CD14-positive monocyte (primary cell): Measurements from ENCODE around the gene EPAS1. TPM values are rescaled to one million over a fixed set of nuclear protein-coding genes. Genes with fewer than 3 reads are reported as not detected.

Experiments used
- DNase-seq, 3 donors: peaks; one replicate each; pipeline ENCODE4 v3.0.0-alpha.2; 2011 to 2022
- H2AFZ ChIP-seq: 2 replicates; pipeline ENCODE4 v1.6.0; 2012; ENCODE audit warnings: mild to moderate bottlenecking, low read depth, low read length, inconsistent platforms; ENCODE audit not compliant: insufficient read depth, poor library complexity, severe bottlenecking
- H3K27ac ChIP-seq, 2 donors: 1 replicate in 1 of 2; 2 replicates in 1 of 2; pipeline ENCODE4 v1.5.1; 2012 to 2013; ENCODE audit warnings: low read length in 2 of 2, control low read depth in 1 of 2, inconsistent platforms in 1 of 2, low read depth in 1 of 2, mild to moderate bottlenecking in 1 of 2
- H3K27me3 ChIP-seq, 2 donors: one replicate each; pipeline versions ENCODE4 v1.6.0 to v1.6.1; 2011 to 2013; ENCODE audit warnings: low read length in 2 of 2; ENCODE audit not compliant: control insufficient read depth in 2 of 2, insufficient read depth in 2 of 2
- H3K36me3 ChIP-seq, 2 donors: replicated peaks in 1 of 2; 1 replicate in 1 of 2; 2 replicates in 1 of 2; pipeline versions ENCODE4 v1.5.1 to v1.6.1; 2012 to 2013; ENCODE audit warnings: low read length in 2 of 2, control low read depth in 1 of 2, inconsistent platforms in 1 of 2, mild to moderate bottlenecking in 1 of 2; ENCODE audit not compliant: insufficient read depth in 2 of 2, control insufficient read depth in 1 of 2
- H3K4me1 ChIP-seq, 2 donors: 1 replicate in 1 of 2; 2 replicates in 1 of 2; pipeline versions ENCODE4 v1.5.1 to v1.6.1; 2012 to 2013; ENCODE audit warnings: low read length in 2 of 2, control low read depth in 1 of 2, inconsistent platforms in 1 of 2, mild to moderate bottlenecking in 1 of 2, moderate library complexity in 1 of 2; ENCODE audit not compliant: insufficient read depth in 2 of 2, control insufficient read depth in 1 of 2
- H3K4me2 ChIP-seq: replicated peaks from 2 replicates; pipeline ENCODE3; 2012; ENCODE audit warnings: low read length, moderate library complexity, mild to moderate bottlenecking; ENCODE audit not compliant: poor library complexity, severe bottlenecking; ENCODE audit errors: extremely low read depth
- H3K4me3 ChIP-seq, 3 experiments: fragments of 200-600 bp in 1 of 3; sonication (generic) in 1 of 3; replicated peaks in 1 of 3; 1 replicate in 2 of 3; 2 replicates in 1 of 3; pipeline ENCODE4 v1.5.1; 2011 to 2013; ENCODE audit warnings: low read length in 3 of 3, mild to moderate bottlenecking in 3 of 3, control low read depth in 2 of 3, low read depth in 2 of 3, inconsistent platforms in 1 of 3, moderate library complexity in 1 of 3
- H3K79me2 ChIP-seq: 2 replicates; pipeline ENCODE4 v1.6.0; 2012; ENCODE audit warnings: mild to moderate bottlenecking, control low read depth, inconsistent platforms, low read length, moderate library complexity; ENCODE audit not compliant: insufficient read depth
- H3K9ac ChIP-seq: 2 replicates; pipeline ENCODE4 v1.6.0; 2017; ENCODE audit warnings: low read length, mild to moderate bottlenecking; ENCODE audit not compliant: insufficient read depth, poor library complexity, severe bottlenecking
- H3K9me3 ChIP-seq, 2 donors: replicated peaks in 1 of 2; 1 replicate in 1 of 2; 2 replicates in 1 of 2; pipeline versions ENCODE4 v1.5.1 to v1.6.1; 2012 to 2013; ENCODE audit warnings: low read length in 2 of 2, control low read depth in 1 of 2; ENCODE audit not compliant: control insufficient read depth in 1 of 2, insufficient read depth in 1 of 2
- H4K20me1 ChIP-seq: 2 replicates; pipeline ENCODE4 v1.6.0; 2012; ENCODE audit warnings: mild to moderate bottlenecking, low read length, control low read depth, moderate library complexity; ENCODE audit not compliant: insufficient read depth
- H3K27ac Mint-ChIP-seq, 7 donors: one replicate each; pipeline ENCODE4 v1.8.0; 2020; ENCODE audit warnings: mild to moderate bottlenecking in 7 of 7, mixed read lengths in 7 of 7, moderate library complexity in 6 of 7, inconsistent platforms in 2 of 7
- H3K27me3 Mint-ChIP-seq, 3 donors: one replicate each; pipeline ENCODE4 v1.8.0; 2021 to 2022; ENCODE audit warnings: low read depth in 3 of 3, mild to moderate bottlenecking in 3 of 3, mixed read lengths in 3 of 3, moderate library complexity in 3 of 3, inconsistent platforms in 1 of 3
- H3K36me3 Mint-ChIP-seq, 2 donors: one replicate each; pipeline ENCODE4 v1.8.0; 2020; ENCODE audit warnings: mixed read lengths in 2 of 2, inconsistent platforms in 1 of 2, mild to moderate bottlenecking in 1 of 2
- H3K4me1 Mint-ChIP-seq: one replicate; pipeline ENCODE4 v1.8.0; 2020; ENCODE audit warnings: mild to moderate bottlenecking, mixed read lengths
- H3K4me3 Mint-ChIP-seq, 2 donors: one replicate each; pipeline ENCODE4 v1.8.0; 2020; ENCODE audit warnings: mild to moderate bottlenecking in 2 of 2, mixed read lengths in 2 of 2, moderate library complexity in 1 of 2
- H3K9me3 Mint-ChIP-seq, 7 donors: one replicate each; pipeline ENCODE4 v1.8.0; 2020 to 2022; ENCODE audit warnings: mixed read lengths in 7 of 7, mild to moderate bottlenecking in 6 of 7, moderate library complexity in 6 of 7, inconsistent platforms in 2 of 7
- WGBS: methylation state at CpG from one replicate; pipeline ENCODE4 v1.1.5; 2013; ENCODE audit warnings: missing lambda C conversion rate; ENCODE audit not compliant: insufficient coverage; 5-methylcytosine and 5-hydroxymethylcytosine counted together
- intact Hi-C, 2 donors: fragments of 100-400 bp; cut with micrococcal nuclease; formaldehyde crosslinking; loops; one replicate each; pipeline versions ENCODE4 v1.15.0 to v1.15.1; 2023
- polyA plus RNA-seq, 3 donors: library from polyadenylated mRNA; depleted of rRNA in 1 of 3; unstranded in 2 of 3; stranded (reverse) in 1 of 3; fragments of 300-500 nt in 2 of 3; fragments of >200 nt in 1 of 3; fragmentation: Illumina TruSeq in 2 of 3; gene quantifications; 1 replicate in 2 of 3; 2 replicates in 1 of 3; pipeline ENCODE4 v1.2.3, GENCODE V29; 2012 to 2021
- TF ChIP-seq, protein P1 (sequence below): fragments of 200-600 bp; IDR thresholded peaks from one replicate; pipeline ENCODE4 v1.8.0; 2022; ENCODE audit warnings: antibody characterized with exemption, mild to moderate bottlenecking

EPAS1 gene
- polyA plus RNA-seq, 3 donors = 0.11 to 1.0 (median 0.88) TPM

DNA sequence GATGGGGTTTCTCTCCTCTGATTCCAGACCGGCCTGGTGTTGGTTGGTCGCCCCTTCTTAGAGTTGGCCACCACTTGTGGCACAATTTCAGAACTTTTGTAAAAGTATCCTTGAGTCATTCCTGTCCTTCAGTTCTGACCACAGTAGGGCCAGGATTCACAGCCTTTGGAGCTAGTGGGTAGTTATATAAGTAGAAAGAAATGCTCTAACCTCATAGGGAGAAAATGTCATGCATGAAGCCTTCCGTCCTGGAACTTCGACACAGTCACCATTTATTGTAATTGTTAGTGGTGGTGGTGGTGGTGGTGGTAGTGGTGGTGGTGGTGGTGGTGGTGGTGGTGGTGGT is 65.4 kb downstream of the EPAS1 start:
- no peak overlapping the region for H3K27ac Mint-ChIP-seq
- no peak overlapping the region for H3K27ac ChIP-seq
- no peak overlapping the region for H2AFZ ChIP-seq
- H3K4me3 Mint-ChIP-seq = no peak overlapping the region
- H3K4me3 ChIP-seq = no peak overlapping the region
- H3K36me3 ChIP-seq = no peaks in the 10 kb centered on the region
- H3K4me1 ChIP-seq = peaks cover 0 to 4% of the 10 kb centered on the region in 2 donors
- no peak overlapping the region for H3K9ac ChIP-seq
- H4K20me1 ChIP-seq = no peaks in the 10 kb centered on the region
- no peaks in the 10 kb centered on the region for H3K79me2 ChIP-seq
- peaks cover 0 to 2% (median 0%) of the 10 kb centered on the region in 3 donors for H3K27me3 Mint-ChIP-seq
- DNase-seq = no peak
- H3K4me2 ChIP-seq = no peak overlapping the region
- H3K36me3 Mint-ChIP-seq = no peaks in the 10 kb centered on the region
- TF ChIP-seq, protein P1, sequence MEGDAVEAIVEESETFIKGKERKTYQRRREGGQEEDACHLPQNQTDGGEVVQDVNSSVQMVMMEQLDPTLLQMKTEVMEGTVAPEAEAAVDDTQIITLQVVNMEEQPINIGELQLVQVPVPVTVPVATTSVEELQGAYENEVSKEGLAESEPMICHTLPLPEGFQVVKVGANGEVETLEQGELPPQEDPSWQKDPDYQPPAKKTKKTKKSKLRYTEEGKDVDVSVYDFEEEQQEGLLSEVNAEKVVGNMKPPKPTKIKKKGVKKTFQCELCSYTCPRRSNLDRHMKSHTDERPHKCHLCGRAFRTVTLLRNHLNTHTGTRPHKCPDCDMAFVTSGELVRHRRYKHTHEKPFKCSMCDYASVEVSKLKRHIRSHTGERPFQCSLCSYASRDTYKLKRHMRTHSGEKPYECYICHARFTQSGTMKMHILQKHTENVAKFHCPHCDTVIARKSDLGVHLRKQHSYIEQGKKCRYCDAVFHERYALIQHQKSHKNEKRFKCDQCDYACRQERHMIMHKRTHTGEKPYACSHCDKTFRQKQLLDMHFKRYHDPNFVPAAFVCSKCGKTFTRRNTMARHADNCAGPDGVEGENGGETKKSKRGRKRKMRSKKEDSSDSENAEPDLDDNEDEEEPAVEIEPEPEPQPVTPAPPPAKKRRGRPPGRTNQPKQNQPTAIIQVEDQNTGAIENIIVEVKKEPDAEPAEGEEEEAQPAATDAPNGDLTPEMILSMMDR = no peak
- 83% methylated on average over 1 of the region's 4 CpGs for WGBS
- H3K27me3 ChIP-seq = no peaks in the 10 kb centered on the region
- intact Hi-C loops = loop anchor here (10.0 kb wide), 3 partner anchors 128 to 358 kb away; no protein-coding TSS in a partner anchor
- peaks cover 9% of the 10 kb centered on the region for H3K4me1 Mint-ChIP-seq
- no peaks in the 10 kb centered on the region for H3K9me3 ChIP-seq
- no peaks in the 10 kb centered on the region for H3K9me3 Mint-ChIP-seq

DNA sequence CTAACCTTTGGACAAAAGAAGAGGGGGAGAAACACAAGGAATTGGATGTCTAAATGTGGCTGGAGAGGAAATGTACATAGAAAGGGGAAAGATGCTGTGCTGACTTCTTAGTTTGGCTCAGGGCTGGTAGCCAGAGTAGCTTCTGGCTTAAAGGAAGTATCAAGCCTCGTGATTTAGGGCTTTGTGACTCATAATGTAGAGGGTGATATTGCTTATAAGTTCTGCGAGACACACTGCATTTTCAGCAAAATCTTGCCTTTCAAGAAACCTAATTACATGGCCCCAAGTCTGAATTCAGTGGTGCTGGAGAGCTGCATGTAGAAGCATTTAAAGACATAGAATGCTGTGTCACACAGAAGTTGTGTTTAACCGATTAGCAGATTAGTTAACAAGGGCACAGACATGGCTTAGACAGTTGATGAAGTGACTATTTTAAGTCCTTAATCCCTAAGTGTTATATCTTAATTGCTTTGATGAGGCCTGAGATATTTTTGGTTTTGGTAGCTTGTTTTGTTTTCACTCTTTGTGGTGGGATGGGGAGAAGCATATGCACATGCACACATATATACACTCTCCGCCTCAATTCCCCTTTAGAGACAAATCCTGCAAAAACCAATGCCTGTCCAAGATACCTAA is 66.4 kb downstream of the EPAS1 start:
- no peaks in the 10 kb centered on the region for H3K36me3 Mint-ChIP-seq
- no peaks in the 10 kb centered on the region for H3K79me2 ChIP-seq
- peak; percentile 37 to 75 (median 58) for DNase-seq
- H3K9me3 Mint-ChIP-seq = no peaks in the 10 kb centered on the region
- peaks cover 16% of the 10 kb centered on the region for H3K4me1 Mint-ChIP-seq
- peak overlapping the region in 1 of 7 donors; percentile 54 for H3K27ac Mint-ChIP-seq
- 50% methylated on average over 2 of the region's 4 CpGs for WGBS
- H3K27ac ChIP-seq = no peak overlapping the region
- peaks cover 0 to 2% (median 0%) of the 10 kb centered on the region in 3 donors for H3K27me3 Mint-ChIP-seq
- H3K4me1 ChIP-seq = peaks cover 7 to 11% of the 10 kb centered on the region in 2 donors
- no peak overlapping the region for H3K4me3 Mint-ChIP-seq
- H4K20me1 ChIP-seq = no peaks in the 10 kb centered on the region
- no peak overlapping the region for H3K4me3 ChIP-seq
- no peaks in the 10 kb centered on the region for H3K27me3 ChIP-seq
- no peak overlapping the region for H3K9ac ChIP-seq
- no peaks in the 10 kb centered on the region for H3K9me3 ChIP-seq
- TF ChIP-seq, protein P1 = no peak
- H3K4me2 ChIP-seq = no peak overlapping the region
- intact Hi-C loops = loop anchor here (10.0 kb wide), 3 partner anchors 129 to 359 kb away; no protein-coding TSS in a partner anchor
- H2AFZ ChIP-seq = no peak overlapping the region
- no peaks in the 10 kb centered on the region for H3K36me3 ChIP-seq
